ENCODE data around the gene ALDH7A1. TPM values are rescaled to one million over a fixed set of nuclear protein-coding genes. Genes with fewer than 3 reads are reported as not detected.
"Not testable (repeated sequence)": the region's sequence is repeated elsewhere in the genome, so short reads cannot be mapped to it uniquely, and the experiment has no call there.

Gene ALDH7A1
- total RNA-seq, 1 donor from 2014 or later = 44.2 TPM

GRCh38 chr5:126521130-126521529 is 73.9 kb downstream of the ALDH7A1 start:
- Histone ChIP-seq H3K36me3 (ENCODE audit: control insufficient read depth, insufficient read depth, low read length) (no peaks in the 10 kb centered on the region), H3K27me3 (ENCODE audit: control insufficient read depth, insufficient read depth, low read length) (no peaks in the 10 kb centered on the region), H3K4me3 (ENCODE audit: low read depth, low read length) (no peak overlapping the region)
- FAIRE-seq (no peak), DNase-seq (ENCODE audit: low read depth) (no peak)
- no peak for TF ChIP-seq CTCF (IDR thresholded peaks at IDR 0.05; ENCODE audit: insufficient read depth, low read length, severe bottlenecking)

- H3K4me3 ChIP-seq (ENCODE audit: low read depth, low read length) = no peak overlapping the region
- H3K27me3 ChIP-seq (ENCODE audit: control insufficient read depth, insufficient read depth, low read length) = no peaks in the 10 kb centered on the region
- DNase-seq (ENCODE audit: low read depth) (no peak), FAIRE-seq (no peak)
- H3K36me3 ChIP-seq (ENCODE audit: control insufficient read depth, insufficient read depth, low read length) = no peaks in the 10 kb centered on the region
- TF ChIP-seq CTCF (IDR thresholded peaks at IDR 0.05; ENCODE audit: insufficient read depth, low read length, severe bottlenecking) = no peak
These were observed 74.4 kb downstream of the ALDH7A1 start for GRCh38 chr5:126520593-126520953.

- no peaks in the 10 kb centered on the region for H3K27me3 ChIP-seq (ENCODE audit: control insufficient read depth, insufficient read depth, low read length)
- H3K36me3 ChIP-seq (ENCODE audit: control insufficient read depth, insufficient read depth, low read length) = no peaks in the 10 kb centered on the region
- DNase-seq (ENCODE audit: low read depth) = no peak
- no peak for FAIRE-seq
- no peak for TF ChIP-seq CTCF (IDR thresholded peaks at IDR 0.05; ENCODE audit: insufficient read depth, low read length, severe bottlenecking)
- no peak overlapping the region for H3K4me3 ChIP-seq (ENCODE audit: low read depth, low read length)
These were observed 75.1 kb downstream of the ALDH7A1 start for GRCh38 chr5:126519637-126520592.

- peak; percentile 88 for DNase-seq (ENCODE audit: low read depth)
- not testable (repeated sequence) for H3K36me3 ChIP-seq (ENCODE audit: control insufficient read depth, insufficient read depth, low read length); FAIRE-seq; H3K27me3 ChIP-seq (ENCODE audit: control insufficient read depth, insufficient read depth, low read length); H3K4me3 ChIP-seq (ENCODE audit: low read depth, low read length)
These were observed 75.8 kb downstream of the ALDH7A1 start for GRCh38 chr5:126519223-126519622.

GRCh38 chr5:126516852-126517251 is 78.2 kb downstream of the ALDH7A1 start:
- FAIRE-seq (no peak), DNase-seq (ENCODE audit: low read depth) (no peak)
- TF ChIP-seq CTCF (IDR thresholded peaks at IDR 0.05; ENCODE audit: insufficient read depth, low read length, severe bottlenecking) = no peak
- Histone ChIP-seq H3K4me3 (ENCODE audit: low read depth, low read length) (no peak overlapping the region), H3K36me3 (ENCODE audit: control insufficient read depth, insufficient read depth, low read length) (no peaks in the 10 kb centered on the region), H3K27me3 (ENCODE audit: control insufficient read depth, insufficient read depth, low read length) (no peaks in the 10 kb centered on the region)

- no peak for FAIRE-seq
- no peaks in the 10 kb centered on the region for H3K27me3 ChIP-seq (ENCODE audit: control insufficient read depth, insufficient read depth, low read length)
- no peak for TF ChIP-seq CTCF (IDR thresholded peaks at IDR 0.05; ENCODE audit: insufficient read depth, low read length, severe bottlenecking)
- no peak overlapping the region for H3K4me3 ChIP-seq (ENCODE audit: low read depth, low read length)
- peak; percentile 64 for DNase-seq (ENCODE audit: low read depth)
- no peaks in the 10 kb centered on the region for H3K36me3 ChIP-seq (ENCODE audit: control insufficient read depth, insufficient read depth, low read length)
These were observed 78.9 kb downstream of the ALDH7A1 start for GRCh38 chr5:126516133-126516532.

Measured in bronchial epithelial cell (primary cell).